SH-SY5Y (cell line): ENCODE results near the gene SSNA1.

Source experiments
- GATA2 ChIP-seq: IDR thresholded peaks from 2 replicates; pipeline ENCODE4 v1.6.1; 2011; ENCODE audit warnings: mild to moderate bottlenecking, low read depth, low read length
- GATA3 ChIP-seq: IDR thresholded peaks from 2 replicates; pipeline ENCODE4 v1.6.1; 2011; ENCODE audit warnings: low read depth, mild to moderate bottlenecking, low read length, moderate library complexity

DNA sequence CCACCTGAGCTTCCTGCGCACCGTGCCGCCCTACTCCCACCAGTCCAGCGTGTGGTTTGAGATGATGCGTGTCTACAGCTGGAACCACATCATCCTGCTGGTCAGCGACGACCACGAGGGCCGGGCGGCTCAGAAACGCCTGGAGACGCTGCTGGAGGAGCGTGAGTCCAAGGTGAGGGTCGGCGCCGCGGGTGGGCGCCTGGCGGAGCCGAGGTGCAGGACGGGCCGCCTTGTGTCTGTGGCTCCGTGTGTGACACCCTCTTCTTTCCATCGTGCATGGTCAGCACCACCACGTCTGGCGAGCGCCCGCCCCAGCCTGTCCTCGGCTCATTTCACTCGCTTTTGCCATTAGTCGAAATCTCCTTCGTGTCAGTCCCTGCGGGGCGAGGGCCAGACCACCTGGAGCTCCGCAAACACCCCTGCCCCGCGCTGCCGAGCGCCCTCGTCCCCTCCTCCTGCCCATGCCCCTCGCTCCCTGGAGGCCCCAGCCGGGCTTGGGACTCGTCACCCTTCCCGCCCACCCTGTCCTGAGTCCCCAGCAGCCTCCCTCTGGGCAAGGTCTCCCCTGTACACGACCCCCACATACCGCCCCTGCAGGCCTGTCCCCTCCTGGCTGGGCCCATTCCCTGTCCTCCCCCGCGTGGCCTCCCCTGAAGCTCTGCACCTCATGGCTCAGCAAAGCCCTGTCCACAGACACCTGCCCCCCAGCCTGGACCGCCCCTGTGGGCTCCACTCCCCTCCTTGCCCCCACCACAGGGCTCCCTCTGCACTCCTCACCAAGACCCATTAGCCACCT, 42.5 kb upstream of the SSNA1 start:
- TF ChIP-seq GATA3 (no peak), GATA2 (no peak)
